ENCODE data around the gene ADISSP.

GRCh38 chr20:3710011-3710466 lies 57.5 kb downstream of the ADISSP start:
- no peak for TF ChIP-seq CTCF (IDR thresholded peaks at IDR 0.05)
- TF ChIP-seq ZFX (IDR thresholded peaks at IDR 0.05; ENCODE audit: borderline replicate concordance), result no peak
